ENCODE data around the gene EPS8L3. TPM values are rescaled to one million over a fixed set of nuclear protein-coding genes. Genes with fewer than 3 reads are reported as not detected.

EPS8L3 gene
- total and polyA plus RNA-seq, 12 donors, result 0.08 to 0.32 TPM; not detected in 10

DNA sequence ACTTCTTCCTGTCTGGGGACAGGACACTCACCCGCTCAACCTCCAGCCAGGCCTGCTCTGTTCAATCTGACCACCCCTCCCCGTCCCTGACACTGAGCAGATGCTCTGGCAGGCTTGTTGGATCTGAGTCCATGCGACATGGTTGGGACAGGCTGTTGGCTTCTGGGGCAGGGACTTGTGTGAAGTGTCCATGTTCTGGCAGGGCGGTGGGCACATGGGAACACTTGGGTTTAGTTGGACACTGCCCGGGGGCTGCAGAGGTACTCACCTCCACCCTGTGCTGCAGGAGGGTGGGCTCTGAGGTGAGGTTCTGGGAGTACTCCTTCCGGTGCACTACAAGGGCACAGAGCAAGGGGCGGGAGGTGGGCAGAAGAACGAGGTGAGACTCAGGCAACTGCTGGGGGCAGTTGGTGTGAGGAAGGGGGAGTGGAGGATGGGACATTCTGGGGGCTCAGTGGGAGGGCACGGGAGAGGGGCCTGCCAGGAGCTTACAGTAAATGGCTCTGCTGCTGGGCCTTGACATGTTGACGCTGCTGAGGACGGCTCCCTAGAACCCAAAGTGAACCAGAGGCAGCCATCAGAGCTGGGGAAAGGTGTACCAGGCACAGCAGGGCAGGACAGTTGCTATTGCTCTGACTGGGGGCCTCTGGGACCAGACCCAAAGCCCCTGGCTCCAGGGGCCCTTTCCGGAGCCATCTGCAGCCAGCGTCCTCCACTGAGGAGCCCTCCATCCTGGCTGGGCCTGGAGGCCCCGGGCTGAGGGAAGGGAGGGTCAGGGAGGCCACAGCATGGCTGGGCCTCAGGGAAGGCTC is 2.3 kb downstream of the EPS8L3 start:
- intact Hi-C loops (cut with DNase I), result no loop called here
- no peaks in the 10 kb centered on the region for H3K9me3 ChIP-seq (replicated peaks in 1 of 3)
- WGBS, 4 donors, result 84 to 95% (median 87%) methylated on average over 8 to 14 of the region's 14 CpGs
- DNase-seq, result peak in 5 of 7 donors; percentile 7 to 89 (median 16)
- no peaks in the 10 kb centered on the region for H3K36me3 ChIP-seq (replicated peaks in 1 of 2)
- no peak for TF ChIP-seq POLR2A (IDR thresholded peaks at IDR 0.05)
- TF ChIP-seq, protein P1, sequence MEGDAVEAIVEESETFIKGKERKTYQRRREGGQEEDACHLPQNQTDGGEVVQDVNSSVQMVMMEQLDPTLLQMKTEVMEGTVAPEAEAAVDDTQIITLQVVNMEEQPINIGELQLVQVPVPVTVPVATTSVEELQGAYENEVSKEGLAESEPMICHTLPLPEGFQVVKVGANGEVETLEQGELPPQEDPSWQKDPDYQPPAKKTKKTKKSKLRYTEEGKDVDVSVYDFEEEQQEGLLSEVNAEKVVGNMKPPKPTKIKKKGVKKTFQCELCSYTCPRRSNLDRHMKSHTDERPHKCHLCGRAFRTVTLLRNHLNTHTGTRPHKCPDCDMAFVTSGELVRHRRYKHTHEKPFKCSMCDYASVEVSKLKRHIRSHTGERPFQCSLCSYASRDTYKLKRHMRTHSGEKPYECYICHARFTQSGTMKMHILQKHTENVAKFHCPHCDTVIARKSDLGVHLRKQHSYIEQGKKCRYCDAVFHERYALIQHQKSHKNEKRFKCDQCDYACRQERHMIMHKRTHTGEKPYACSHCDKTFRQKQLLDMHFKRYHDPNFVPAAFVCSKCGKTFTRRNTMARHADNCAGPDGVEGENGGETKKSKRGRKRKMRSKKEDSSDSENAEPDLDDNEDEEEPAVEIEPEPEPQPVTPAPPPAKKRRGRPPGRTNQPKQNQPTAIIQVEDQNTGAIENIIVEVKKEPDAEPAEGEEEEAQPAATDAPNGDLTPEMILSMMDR (IDR thresholded peaks at IDR 0.05), result no peak
- H3K27me3 ChIP-seq, result no peaks in the 10 kb centered on the region
- no peak overlapping the region for H3K4me3 ChIP-seq
- peaks cover 0 to 8% of the 10 kb centered on the region in 2 donors for H3K4me1 ChIP-seq (replicated peaks in 1 of 2)
- H3K27ac ChIP-seq, result no peak overlapping the region

DNA sequence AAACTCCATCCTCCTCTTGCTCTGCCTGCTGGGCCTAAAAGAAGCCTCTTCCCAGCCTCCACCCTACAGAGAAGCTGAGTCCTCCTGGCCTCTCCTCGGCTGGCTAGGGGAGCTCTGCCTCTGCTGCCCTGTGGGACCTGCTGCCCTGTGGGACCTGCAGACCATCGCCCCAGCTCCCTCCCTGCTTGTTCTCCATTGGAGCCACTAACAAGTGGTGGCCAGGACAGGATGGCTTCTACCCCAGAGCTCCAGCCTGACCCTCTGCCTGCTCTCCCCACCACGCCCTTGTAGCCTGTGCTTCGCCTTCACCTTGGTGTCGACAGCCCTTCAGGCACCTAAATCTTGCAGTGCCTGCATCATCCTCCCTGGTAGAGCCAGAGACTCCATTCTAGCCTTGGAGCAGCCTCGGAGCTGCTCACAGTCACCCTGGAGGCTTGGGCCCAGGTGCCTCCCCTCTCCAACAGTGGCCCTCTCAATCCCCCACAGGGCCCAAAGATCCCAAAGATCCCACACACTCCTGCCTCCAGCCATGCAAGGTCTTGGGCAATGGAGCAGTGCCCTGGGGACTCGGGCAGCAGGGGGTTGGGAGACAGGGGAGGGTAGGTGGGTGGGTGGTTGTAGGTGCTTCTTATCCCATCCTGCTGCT is 3.0 kb downstream of the EPS8L3 start:
- Histone ChIP-seq H3K9me3 (replicated peaks in 1 of 3) (no peaks in the 10 kb centered on the region), H3K4me3 (no peak overlapping the region), H3K36me3 (replicated peaks in 1 of 2) (no peaks in the 10 kb centered on the region), H3K27me3 (no peaks in the 10 kb centered on the region), H3K4me1 (replicated peaks in 1 of 2) (peaks cover 0 to 8% of the 10 kb centered on the region in 2 donors), H3K27ac (no peak overlapping the region)
- WGBS, 4 donors, result 82 to 96% (median 94%) methylated on average over 4 to 7 of the region's 7 CpGs
- intact Hi-C loops (cut with DNase I), result no loop called here
- no peak for TF ChIP-seq POLR2A (IDR thresholded peaks at IDR 0.05)
- TF ChIP-seq, protein P1 (IDR thresholded peaks at IDR 0.05), result no peak
- peak in 5 of 7 donors; percentile 5 to 47 (median 10) for DNase-seq

DNA sequence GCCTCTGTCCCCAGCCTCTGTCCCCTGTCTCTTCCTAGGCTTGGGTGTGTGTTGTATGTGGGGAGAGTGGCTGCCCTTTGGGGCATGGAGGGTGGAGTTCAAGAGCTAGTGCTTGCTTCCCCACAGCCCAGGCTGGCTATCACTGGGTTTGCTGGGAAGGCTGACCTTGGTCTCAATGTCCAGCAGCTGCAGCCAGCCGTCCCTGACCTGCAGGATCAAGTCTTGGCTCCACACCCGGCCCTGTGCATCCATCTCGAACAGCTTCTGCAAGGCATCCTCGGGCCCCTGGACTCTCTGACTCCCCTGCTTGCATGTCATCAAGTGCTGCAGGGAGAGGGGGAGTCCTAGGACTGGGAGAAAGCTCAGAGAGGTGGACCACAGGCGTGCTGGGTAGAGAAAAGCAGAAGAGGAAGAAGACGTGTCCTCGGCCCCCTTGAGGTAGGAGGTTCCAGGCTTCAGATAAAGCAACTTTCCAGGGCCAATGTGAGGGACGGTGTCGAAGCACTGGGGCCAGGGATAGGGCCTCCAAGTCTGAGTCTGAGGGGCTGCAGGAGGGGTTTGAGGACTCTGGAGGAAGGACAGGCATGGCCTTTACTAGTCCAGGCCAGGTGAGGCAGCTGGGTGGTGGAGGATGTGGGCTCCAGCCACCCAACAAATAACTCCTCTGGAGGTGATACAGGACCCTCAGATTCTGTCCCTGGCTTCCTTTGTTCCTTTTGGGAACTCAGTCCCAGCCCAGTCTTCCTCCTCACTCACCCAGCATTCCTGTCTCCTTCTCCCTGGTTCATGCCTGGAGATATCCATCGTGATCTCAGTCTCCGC is 4.0 kb downstream of the EPS8L3 start:
- peak in 5 of 7 donors; percentile 5 to 39 (median 14) for DNase-seq
- WGBS, 4 donors, result 83 to 91% (median 87%) methylated on average over 11 of the region's 11 CpGs
- intact Hi-C loops (cut with DNase I), result no loop called here

More for the DNA sequence above, 4.0 kb downstream of the EPS8L3 start:
- peaks cover 0 to 8% of the 10 kb centered on the region in 2 donors for H3K4me1 ChIP-seq (replicated peaks in 1 of 2)
- no peaks in the 10 kb centered on the region for H3K36me3 ChIP-seq (replicated peaks in 1 of 2)
- no peaks in the 10 kb centered on the region for H3K9me3 ChIP-seq (replicated peaks in 1 of 3)
- H3K27me3 ChIP-seq, result no peaks in the 10 kb centered on the region
- H3K4me3 ChIP-seq, result no peak overlapping the region
- H3K27ac ChIP-seq, result no peak overlapping the region
- TF ChIP-seq, protein P1 (IDR thresholded peaks at IDR 0.05), result no peak
- no peak for TF ChIP-seq POLR2A (IDR thresholded peaks at IDR 0.05)
